ENCODE measurements around the gene MYRIP.

GRCh38 chr3:40120067-40120692 lies 310.8 kb downstream of the MYRIP start:
- TF ChIP-seq, protein P1, sequence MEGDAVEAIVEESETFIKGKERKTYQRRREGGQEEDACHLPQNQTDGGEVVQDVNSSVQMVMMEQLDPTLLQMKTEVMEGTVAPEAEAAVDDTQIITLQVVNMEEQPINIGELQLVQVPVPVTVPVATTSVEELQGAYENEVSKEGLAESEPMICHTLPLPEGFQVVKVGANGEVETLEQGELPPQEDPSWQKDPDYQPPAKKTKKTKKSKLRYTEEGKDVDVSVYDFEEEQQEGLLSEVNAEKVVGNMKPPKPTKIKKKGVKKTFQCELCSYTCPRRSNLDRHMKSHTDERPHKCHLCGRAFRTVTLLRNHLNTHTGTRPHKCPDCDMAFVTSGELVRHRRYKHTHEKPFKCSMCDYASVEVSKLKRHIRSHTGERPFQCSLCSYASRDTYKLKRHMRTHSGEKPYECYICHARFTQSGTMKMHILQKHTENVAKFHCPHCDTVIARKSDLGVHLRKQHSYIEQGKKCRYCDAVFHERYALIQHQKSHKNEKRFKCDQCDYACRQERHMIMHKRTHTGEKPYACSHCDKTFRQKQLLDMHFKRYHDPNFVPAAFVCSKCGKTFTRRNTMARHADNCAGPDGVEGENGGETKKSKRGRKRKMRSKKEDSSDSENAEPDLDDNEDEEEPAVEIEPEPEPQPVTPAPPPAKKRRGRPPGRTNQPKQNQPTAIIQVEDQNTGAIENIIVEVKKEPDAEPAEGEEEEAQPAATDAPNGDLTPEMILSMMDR (IDR thresholded peaks at IDR 0.05 in 2 of 3, conservative IDR thresholded peaks at IDR 0.05 in 1 of 3; ENCODE audit: control insufficient read depth in 2 of 3, extremely low read depth in 1 of 3, insufficient read depth in 1 of 3, low read depth in 3 of 3, low read length in 3 of 3), result no peak
- TF ChIP-seq POU2F2 (IDR thresholded peaks at IDR 0.05; ENCODE audit: borderline replicate concordance, low read depth, low read length) (no peak), BACH1 (IDR thresholded peaks at IDR 0.05; ENCODE audit: borderline replicate concordance) (no peak), E2F4 (IDR thresholded peaks at IDR 0.05; ENCODE audit: low read depth, low read length) (no peak), GABPA (IDR thresholded peaks at IDR 0.05; ENCODE audit: low read depth) (no peak), USF2 (IDR thresholded peaks at IDR 0.05; ENCODE audit: borderline replicate concordance, low read depth, low read length) (no peak), CBX5 (IDR thresholded peaks at IDR 0.05; ENCODE audit: low read depth) (no peak), ATF2 (IDR thresholded peaks at IDR 0.05; ENCODE audit: low read length) (no peak), TCF7 (IDR thresholded peaks at IDR 0.05; ENCODE audit: borderline replicate concordance) (no peak), MYC (IDR thresholded peaks at IDR 0.05; ENCODE audit: insufficient read depth, insufficient read length, insufficient replicate concordance, low read length, severe bottlenecking) (no peak), POLR2A (IDR thresholded peaks at IDR 0.05; ENCODE audit: low read depth, low read length) (no peak)

Measured in GM12878 (cell line).